ENCODE results near the gene IGF2BP2.
"Not testable (repeated sequence)": the region's sequence is repeated elsewhere in the genome, so short reads cannot be mapped to it uniquely, and the experiment has no call there.

The IGF2BP2 gene

GRCh38 chr3:185825006-185825638 lies at the start of gene IGF2BP2:
TSS of gene IGF2BP2 (minus strand) at chr3:185825042. CDS start at chr3:185824960, 82 bp downstream.
- peak; percentile 87 for DNase-seq

- no peak for DNase-seq
Measured at GRCh38 chr3:185874119-185874518, 49.3 kb upstream of the IGF2BP2 start.

GRCh38 chr3:185867650-185868049 lies 42.8 kb upstream of the IGF2BP2 start:
- DNase-seq = no peak

- DNase-seq = no peak
Measured at GRCh38 chr3:185866995-185867394, 42.2 kb upstream of the IGF2BP2 start.

- DNase-seq = no peak
Measured at GRCh38 chr3:185866555-185866954, 41.7 kb upstream of the IGF2BP2 start.

DNA sequence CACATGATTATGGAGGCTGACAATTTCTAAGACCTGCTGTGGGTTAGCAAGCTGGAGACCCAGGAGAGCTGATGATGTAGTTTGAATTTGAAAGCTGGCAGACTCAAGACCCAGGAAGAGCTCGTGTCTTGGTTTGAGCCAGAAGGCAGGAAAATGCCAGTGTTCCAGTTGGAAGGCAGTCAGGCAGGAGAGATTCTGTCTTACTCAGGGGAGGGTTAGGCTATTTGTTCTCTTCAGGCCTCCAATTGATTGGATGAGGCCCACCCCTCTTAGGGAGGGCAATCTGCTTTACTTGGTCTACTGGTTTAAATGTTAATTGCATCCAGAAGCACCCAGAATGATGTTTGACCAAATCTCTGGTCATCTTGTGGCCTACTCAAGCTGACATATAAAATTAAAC lies 40.4 kb upstream of the IGF2BP2 start:
- DNase-seq = no peak

GRCh38 chr3:185864767-185865166 lies 39.9 kb upstream of the IGF2BP2 start:
- DNase-seq = no peak

DNA sequence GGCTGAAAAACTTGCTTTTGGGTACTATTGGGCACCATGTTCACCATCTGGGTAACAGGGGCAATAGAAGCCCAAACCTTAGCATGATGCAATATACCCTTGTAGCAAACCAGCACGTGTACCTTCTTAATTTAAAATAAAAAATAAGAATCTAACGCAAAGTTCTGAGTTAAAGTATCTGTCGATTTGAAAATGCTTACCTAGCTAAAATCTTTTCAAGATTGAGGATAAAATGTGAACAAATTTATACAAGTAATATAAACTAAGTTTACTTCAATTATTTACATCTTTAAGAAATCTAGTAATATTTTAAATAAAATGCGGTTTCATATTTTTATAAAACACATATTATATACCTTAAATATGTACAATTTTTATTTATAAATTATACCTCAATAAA lies 38.1 kb upstream of the IGF2BP2 start:
- DNase-seq = no peak

GRCh38 chr3:185859294-185859972 lies 34.6 kb upstream of the IGF2BP2 start:
- DNase-seq = no peak

DNA sequence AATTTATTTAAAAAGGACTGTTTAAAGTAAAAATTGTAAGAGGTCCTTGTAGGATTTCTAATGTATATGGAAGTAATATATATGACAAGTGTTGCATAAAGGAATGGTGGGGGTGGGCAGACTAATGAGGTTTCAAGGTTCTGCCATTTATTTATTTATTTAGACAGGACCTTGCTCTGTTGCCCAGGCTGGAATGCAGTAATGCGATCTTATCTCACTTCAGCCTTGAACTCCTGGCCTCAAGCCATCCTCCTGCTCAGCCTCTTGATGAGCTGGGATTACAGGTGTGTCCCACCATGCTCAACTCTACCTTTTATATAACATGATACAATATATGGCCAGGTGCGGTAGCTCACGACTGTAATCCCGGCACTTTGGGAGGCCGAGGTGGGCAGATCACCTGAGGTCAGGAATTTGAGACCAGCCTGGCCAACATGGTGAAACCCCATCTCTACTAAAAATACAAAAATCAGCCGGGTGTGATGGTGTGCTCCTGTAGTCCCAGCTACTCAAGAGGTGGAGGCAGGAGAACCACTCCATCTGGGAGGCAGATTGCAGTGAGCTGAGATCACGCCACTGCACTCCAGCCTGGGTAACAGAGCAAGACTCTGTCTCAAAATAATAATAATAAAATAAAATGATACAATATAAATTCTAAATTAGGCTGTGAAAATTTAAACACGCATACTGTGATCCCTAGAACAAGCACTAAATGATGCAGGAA lies 33.8 kb upstream of the IGF2BP2 start:
- DNase-seq = no peak

DNA sequence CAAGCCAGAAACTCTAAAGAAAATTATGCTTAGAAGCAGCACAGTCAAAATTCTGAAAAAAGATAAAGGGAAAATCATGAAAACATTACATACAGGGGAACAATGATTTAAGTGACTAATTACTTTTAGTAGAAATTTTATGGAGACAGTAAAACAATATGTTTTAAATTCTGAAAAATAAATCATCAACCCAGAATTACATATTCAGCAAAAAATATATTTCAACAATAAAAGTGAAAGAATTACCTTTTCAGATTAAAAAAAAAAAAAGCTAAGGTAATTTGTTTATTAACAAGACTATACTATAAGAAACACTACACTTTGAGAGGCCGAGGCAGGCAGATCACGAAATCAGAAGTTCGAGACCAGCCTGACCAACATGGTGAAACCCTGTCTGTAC lies 32.4 kb upstream of the IGF2BP2 start:
- no peak for DNase-seq

DNA sequence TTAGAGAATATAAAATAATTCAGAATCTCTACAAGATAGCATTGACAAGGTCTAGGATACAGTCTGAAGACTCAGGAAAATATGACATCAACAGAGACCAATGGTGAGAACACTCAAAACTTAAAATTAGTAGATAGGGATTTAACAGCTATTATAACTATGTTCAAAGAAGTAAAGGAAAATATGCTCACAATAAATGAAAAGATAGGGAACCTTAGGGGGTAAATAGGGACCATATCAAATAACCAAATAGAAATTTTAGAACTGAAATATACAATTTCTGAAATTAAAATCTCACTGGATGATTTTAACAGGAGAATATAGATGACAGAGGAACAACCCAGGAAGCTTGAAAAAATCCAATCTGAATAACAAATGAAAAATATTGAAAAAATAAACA lies 31.8 kb upstream of the IGF2BP2 start:
- DNase-seq = no peak

- not testable (repeated sequence) for DNase-seq
Measured at GRCh38 chr3:185853771-185854170, 28.9 kb upstream of the IGF2BP2 start.

DNA sequence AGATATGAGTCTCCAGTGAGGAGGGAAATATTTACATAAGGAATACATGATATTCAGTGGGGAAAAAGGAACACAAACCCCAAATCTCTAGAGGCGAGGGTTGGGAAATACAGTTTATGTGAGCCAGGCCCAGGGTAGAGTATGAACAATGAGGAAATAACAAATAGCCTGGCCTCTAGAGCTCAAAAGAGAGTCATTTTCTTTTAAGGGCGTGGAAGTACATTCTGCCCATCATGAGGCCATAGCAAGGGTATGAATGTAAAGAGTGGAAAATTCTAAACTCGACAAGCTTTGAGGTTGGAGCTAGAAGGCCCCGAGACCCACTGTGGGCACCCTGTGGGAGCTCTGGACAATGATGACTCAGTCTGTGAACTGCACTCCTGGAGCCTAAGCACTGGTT lies 27.8 kb upstream of the IGF2BP2 start:
- DNase-seq = peak; percentile 38

DNA sequence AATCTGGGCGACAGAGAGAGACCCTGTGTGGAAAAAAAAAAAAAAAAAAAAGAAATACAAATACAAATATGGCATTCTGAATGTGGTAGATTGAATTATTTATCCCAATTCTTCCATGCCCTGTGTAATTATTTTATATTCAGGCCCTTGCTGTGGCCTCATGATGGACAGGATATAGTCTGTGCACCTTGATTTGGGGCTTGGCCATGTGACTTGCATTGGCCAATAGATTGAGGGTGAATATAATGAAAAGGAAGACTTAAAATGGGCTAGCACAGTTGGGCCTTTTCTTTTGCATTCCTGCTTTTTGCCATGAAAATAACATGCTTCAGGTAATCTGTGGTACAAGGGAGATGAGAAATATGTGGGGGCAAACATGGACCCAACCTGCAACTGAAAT lies 27.1 kb upstream of the IGF2BP2 start:
- no peak for DNase-seq

DNA sequence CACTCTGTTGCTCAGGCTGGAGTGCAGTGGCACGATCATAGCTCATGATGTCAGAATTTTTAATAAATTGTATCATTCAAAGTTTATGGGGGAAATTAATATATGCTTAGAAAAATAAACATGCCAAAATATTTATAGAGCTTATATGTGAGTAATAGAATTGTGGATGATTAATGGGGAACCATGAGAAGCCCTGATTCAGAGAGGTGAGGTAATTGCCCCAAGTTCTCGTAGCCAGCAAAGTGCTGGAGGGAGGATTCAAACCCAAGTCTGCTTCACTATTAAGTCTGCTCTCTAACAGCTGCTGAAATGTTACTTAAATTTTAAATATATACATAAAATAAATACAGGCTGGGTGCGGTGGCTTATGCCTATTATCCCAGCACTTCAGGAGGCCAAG lies 26.2 kb upstream of the IGF2BP2 start:
- no peak for DNase-seq

- DNase-seq = no peak
Measured at GRCh38 chr3:185847506-185847905, 22.7 kb upstream of the IGF2BP2 start.

- no peak for DNase-seq
Measured at GRCh38 chr3:185846037-185846436, 21.2 kb upstream of the IGF2BP2 start.

DNA sequence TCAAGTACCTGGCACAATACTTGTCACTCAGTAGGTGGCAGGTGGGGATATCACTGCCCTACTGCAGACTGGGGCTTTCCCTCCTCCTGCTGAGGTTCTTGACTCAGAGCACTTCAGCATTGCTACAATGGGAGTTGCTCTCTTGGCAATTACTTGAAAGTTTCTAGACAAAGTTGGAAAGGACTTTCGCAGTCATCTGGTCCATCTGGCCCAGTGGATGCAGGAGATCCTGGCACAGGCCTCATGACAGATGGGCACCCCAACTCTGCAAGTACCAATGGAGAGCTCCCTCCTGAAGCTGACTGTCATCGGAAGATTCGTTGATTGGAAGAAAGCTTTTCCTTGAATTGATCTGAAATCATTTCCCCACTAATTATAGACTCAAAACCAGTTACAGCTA lies 19.2 kb upstream of the IGF2BP2 start:
- DNase-seq = no peak

GRCh38 chr3:185843635-185844034 lies 18.8 kb upstream of the IGF2BP2 start:
- DNase-seq = no peak

GRCh38 chr3:185843126-185843525 lies 18.3 kb upstream of the IGF2BP2 start:
- no peak for DNase-seq

DNA sequence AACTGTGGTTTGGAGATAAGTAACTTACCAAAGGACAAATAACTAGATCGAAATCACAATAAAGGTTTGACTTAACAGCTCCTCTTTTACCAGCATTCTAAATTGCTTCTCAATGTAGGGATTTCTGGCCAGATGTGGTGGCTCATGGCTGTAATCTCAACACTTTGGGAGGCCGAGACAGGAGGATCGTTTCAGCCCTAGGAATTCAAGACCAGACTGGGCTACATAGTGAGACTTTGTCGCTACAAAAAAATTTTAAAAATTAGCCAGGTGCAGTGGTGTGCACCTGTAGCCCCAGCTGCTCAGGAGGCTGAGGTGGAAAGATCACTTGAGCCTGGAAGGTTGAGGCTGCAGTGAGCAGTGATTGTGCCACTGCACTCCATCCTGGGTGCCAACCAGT lies 17.4 kb upstream of the IGF2BP2 start:
- no peak for DNase-seq

DNA sequence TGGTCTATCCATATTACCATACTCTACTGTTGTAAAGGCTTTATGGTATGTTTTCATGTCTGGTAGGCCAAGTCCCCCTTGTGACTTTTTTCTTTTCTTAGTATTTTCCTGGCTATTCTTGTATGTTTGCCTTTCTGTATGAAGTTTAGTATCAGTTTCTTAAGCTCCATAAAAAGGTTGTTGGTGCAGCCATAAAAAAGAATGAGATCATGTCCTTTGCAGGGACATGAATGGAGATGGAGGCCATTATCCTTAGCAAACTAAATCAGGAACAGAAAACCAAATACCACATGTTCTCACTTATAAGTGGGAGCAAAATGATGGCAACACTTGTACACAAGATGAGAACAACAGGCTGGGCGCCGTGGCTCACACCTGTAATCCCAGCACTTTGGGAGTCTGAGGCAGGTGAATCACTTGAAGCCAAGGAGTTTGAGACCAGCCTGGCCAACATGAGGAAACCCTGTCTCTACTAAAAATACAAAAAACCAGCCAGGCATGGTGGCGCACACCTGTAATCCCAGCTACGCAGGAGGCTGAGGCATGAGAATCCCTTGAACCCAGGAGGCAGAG lies 13.7 kb upstream of the IGF2BP2 start:
- not testable (repeated sequence) for DNase-seq

DNA sequence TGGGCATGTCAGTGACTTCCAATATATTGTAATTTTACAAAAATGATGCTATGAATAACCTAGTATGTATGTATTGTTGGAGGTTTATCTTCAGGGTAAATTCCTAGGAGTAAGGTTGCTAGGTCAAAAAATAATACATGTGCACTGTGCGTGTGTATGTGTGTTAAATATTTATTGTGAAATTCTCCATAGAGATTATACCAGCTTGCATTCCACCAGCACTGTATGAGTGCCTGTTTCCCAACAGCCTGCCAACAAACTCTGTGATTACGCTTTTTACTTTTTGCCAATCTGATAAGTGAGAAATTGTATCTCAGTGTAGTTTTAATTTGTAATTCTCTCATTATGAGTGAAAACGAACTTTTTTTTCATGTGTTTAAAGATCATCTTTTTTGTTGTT lies 12.6 kb upstream of the IGF2BP2 start:
- DNase-seq = no peak

Measured in fibroblast of upper back skin (primary cell).